GM19455 (cell line): ENCODE data around the gene PHOSPHO1.

Experiments used
- ATAC-seq: cut with Tn5 transposase; IDR thresholded peaks from one replicate; pipeline ENCODE4 v1.9.1; 2021; ENCODE audit not compliant: unreplicated experiment

The PHOSPHO1 gene

DNA sequence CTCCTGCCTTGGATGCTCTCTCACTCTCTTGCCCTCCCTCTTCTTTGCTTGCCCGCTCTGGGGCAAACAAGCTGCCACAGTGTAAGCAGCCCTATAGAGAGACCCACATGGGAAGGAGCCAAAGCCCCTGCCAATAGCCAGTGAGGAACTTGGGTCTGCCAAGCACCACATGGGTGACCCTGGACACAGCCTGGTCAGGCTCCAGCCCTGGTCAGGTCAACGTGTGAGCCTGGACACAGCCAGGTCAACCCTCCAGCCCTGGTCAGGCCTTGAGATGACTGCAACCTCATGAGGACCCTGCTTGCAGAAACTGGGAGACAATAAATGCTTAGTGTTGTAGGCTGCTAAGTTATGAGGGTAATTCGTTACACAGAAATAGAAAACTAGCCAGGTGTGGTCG, 14.3 kb upstream of the PHOSPHO1 start:
- ATAC-seq, result no peak

DNA sequence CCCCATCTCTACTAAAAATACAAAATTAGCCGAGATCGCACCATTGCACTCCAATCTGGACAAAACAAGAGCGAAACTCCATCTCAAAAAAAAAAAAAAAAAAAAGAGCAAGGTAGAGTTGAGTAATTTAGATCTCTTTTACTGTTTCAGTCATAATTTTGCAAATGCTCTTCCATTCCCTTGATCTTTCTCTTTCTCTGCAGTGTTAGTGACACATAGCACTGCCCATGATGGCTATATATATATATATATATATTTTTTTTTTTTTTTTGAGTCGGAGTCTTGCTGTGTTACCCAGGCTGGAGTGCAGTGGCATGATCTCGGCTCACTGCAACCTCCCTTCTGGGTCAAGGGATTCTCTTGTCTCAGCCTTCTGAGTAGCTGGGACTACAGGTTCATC, 12.2 kb upstream of the PHOSPHO1 start:
- no peak for ATAC-seq

DNA sequence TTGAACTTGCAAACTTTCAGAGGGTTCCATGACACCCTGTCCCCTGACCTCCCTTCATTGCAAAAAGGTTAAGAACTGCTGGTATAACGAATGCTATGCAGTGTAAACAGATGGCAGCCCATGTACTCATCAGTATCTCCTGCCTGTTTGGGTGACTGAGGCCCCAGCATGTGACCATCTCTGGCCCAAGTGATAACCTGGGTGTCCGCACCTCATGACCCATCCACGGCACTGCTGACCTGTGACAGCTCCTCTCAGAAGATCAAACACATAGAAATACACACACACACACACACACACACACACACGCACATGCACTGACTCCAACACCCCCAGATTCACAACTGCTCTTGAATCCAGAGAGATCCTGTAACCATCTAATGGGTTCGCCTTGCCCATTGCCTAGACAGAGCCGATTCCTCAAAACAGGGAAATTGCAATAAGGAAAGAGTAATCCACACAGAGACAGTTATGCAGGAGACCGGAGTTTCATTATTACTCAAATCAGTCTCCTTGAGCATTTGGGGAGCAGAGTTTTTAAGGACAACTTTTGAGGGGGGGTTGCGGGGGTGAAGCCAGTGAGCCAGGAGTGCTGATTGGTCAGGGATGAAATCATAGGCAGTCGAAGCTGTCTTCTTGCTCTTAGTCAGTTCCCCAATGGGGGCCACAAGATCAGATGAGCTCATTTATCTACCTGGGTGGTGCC, 11.3 kb upstream of the PHOSPHO1 start:
- no peak for ATAC-seq

DNA sequence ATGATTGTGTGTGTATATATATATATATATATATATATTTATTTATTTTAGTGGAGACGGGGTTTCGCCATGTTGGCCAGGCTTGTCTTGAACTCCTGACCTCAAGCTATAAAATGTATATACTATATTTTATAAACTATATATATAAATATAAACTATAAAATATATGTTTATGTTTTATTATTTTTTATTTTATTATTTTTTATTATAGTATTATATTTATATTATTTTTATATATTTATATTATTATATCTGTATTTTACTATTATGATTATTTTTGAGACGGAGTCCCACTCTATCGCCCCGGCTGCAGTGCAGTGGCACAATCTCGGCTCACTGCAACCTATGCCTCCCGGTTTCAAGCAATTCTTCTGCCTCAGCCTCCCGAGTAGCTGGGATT, 10.5 kb upstream of the PHOSPHO1 start:
- ATAC-seq, result no peak

DNA sequence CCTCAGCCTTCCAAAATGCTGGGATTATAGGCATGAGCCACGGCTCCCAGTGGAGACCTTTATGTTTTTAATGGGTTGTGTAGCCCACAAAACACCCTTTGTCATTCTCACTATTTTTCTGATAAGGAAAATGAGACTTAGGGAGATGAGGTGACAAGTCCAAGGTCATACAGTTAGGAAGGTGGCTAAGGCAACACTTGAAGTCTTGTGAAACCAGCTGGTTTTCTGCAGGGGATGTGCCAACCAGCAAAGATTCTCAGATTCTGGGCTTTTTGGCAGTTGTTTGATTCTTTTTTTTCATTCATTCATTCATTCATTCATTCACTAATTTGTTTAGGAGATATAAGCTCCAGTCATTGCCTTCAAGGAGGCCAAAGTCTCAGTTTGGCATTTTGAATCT, 10.0 kb upstream of the PHOSPHO1 start:
- ATAC-seq, result no peak

DNA sequence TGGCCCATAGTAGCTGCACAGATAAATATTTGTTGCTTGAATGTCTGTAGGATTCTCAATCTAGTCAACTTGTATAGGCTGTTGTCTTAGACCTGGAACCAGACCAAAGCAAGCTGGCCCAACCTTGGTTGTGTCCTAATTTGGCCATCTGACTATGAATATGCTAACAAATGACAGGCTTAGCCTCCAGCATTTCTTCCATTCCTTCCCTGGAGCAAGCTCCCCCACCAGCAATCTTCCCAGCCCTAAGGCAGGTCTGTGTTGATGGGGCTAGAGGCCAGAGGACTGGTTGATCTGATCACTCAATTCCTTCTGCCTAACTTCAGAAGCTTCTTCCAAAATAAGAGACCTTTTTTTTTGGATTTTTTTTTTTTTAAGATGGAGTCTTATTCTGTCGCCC, 9.4 kb upstream of the PHOSPHO1 start:
- ATAC-seq, result no peak

DNA sequence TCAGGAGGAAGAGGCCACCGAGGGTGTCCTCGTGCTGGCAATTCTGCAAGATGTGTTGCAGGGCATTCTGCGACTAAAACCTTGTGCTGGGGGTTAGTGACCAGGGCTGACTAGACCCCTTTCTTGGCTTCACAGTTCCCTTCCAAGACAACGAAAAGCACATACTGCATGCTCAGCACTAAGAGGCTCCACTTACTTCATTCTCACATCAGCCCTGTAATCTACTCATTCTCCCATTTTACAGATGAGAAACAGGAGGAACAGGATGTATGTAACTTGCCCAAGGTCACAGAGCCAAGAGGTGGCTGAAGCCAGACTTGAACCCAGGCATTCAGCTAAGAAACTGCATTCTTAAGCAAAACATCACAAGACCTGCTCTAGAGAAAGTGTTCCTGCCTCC, 5.3 kb upstream of the PHOSPHO1 start:
- ATAC-seq, result no peak

DNA sequence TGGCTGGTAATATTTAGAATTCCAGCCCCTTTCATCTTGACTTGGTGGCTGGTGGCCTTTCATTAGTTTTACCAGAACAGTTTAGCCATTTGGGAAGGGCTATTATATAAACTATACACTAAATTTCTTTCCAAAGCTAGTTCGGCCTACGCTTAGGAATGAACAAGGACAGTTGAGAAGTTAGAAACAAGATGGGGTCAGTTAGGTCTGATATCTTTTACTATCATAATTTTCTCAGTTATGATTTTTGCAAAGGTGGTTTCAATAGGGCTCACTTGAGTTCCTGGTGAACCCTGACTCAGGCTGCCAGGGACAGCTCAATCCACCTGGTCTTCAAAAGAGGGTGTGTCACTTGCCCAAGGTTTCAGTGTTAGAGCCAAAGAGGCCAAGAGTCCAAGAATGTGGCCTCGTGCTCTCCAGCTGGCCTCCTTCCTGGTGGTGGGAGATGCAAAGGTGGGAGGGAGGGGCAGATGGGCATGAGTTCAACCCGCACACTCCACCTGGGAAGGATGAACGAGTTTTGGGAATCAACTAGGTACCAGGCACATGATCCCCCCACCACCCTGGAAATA, 4.0 kb upstream of the PHOSPHO1 start:
- no peak for ATAC-seq

DNA sequence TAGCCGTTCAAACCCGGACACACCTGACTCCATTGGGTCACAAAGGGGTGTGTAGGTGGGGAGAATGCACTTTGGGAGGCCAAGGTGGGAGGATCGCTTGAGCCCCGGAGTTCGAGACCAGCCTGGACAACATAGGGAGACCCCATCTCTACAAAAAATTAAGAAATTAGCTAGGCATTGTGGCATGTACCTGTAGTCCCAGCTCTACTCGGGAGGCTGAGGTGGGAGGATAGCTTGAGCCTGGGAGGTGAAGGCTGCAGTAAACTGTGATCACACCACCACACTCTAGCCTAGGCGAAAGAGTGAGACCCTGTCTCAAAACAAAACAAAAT, 942 bp upstream of the PHOSPHO1 start:
- ATAC-seq, result no peak

DNA sequence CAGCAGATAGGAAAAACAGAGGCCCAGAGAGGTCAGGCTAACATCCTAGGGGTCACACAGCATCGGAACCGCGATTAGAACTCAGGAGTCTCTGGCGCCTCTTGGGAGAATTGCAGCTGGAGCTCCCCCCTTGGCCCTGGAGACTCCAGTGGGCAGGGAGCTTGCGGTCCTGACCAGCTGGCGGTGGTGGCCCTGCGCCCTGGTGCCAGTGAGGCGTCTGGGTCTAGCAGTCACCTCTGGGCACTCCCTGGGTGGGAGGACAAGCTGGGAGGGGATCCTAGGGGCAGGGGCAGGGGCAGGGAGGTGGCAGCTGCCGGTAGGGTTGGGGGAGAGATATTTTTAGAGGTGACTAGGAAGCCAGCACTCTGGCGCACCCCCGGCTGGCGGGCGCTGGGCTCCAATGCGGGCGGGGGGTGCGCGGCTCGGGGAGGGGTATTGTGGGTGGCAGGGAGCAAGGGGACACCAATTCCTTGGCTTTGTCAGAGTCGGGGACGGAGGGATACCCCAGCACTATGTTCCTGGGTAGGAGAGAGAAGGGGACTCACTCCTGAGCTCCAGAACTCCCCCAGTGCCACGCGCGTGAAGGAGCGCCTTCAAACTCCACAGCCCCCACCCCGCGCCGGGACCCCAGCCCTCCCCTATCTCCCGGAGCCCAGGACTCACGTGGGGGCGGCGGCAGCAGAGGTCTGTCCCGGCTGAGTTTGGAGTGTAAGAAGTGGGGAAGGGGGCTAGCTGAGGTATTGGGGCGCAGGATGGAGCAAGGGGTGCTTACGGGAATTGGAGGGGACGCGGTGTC, 584 bp downstream of the PHOSPHO1 start:
- ATAC-seq, result no peak

DNA sequence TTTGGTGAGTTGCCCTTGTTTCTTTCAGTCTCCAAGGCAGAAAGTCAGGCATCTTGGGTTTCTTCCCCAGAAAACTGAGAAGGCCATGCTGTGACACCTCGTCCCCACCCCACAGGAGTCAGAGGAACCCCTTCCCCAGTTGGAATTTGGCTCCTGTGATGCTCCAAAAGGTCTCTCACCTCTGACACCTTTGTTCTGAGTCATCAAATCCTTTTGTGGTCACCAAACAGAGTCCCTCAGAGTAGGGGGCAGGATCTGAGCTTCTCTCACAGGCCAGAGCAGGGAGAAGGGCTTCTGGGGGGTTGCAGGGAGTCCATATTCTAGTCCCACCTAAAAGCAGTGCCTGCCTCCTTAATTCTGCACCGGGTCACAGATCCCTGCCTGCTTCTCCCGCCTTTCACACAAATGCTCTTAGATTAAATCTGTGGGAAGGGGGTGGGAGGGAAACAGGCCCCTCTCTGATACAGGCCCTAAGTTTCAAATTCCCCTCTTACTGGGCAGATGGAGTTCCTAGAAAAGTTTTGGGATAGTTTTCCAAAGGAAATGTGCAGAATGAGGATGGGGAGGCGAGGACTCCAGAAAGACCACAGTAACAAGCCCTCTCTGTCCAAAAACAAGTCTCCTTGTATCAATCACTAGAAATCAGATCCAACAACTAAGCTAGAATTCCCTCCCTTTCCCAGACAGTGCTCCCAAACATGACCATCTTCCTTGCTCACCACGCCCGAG, 1.3 kb downstream of the PHOSPHO1 start:
- no peak for ATAC-seq

DNA sequence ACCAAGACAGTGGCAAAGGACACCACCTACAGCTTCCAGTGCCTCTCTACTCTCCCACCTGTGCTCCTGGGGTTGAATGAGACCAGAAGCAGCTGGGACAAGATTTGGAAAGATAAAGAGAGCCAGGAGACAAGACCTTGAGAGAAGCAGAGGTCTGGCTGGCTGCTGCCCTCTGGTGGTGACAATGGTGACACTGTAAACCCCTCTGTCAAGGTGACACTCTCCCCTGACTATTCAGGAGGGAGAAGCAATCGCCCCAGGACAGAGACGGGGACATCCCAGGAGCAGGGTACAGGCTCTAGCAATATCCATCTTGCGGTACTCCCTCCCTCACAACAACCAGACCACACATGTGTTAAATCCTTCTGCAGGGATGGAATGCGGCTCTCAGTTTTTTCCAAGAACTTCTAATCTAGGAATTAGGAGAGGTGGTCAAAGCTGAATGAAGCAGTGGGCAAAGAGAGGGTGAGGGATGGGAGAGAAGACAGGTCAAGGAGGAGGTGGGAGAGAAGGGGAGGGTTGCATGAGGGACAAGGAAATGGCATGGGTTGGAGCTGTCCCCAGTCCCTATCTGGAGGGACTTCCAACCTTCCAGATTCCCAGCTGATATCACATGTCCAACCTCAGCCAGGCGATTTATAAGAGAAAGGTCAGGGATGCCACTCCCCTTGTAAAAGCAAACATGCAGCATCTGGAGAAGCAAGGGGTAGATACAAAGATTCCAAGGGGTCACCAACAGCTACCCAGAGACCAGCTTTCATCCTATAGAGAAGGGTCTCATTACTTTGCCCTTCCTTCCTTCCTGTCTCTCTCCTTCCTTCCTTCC, 2.9 kb downstream of the PHOSPHO1 start:
- ATAC-seq, result no peak

DNA sequence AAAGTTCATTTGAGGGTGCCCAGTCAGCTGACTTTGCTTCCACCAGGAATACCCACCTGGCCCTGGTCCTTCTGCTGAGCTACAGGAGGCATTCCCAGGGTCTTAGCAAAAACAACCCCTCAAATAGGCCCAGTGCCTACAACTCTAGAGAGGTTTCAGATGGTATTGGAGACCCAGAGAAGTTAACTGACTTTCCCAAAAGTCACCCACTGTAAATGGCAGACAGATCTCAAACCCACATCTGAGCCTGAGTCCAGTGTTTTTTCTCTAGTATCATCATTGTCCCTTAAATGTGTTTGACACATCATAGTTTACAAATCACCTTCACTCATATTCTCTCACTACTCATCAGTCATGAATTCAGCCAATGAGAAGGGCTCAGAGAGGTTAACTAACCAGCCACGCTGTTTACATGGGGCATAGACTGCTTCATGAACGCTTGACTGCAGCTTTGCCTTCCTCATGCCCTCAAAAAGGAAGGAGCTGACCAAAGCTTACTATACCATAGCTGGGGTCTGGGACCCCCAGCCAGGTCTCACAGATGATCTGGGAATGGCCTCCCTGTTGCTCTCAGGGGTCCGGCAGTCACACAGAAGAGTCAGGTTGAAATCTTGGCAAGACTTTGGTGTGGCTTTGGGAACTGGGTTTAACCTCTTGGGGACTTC, 3.7 kb downstream of the PHOSPHO1 start:
- ATAC-seq, result no peak

DNA sequence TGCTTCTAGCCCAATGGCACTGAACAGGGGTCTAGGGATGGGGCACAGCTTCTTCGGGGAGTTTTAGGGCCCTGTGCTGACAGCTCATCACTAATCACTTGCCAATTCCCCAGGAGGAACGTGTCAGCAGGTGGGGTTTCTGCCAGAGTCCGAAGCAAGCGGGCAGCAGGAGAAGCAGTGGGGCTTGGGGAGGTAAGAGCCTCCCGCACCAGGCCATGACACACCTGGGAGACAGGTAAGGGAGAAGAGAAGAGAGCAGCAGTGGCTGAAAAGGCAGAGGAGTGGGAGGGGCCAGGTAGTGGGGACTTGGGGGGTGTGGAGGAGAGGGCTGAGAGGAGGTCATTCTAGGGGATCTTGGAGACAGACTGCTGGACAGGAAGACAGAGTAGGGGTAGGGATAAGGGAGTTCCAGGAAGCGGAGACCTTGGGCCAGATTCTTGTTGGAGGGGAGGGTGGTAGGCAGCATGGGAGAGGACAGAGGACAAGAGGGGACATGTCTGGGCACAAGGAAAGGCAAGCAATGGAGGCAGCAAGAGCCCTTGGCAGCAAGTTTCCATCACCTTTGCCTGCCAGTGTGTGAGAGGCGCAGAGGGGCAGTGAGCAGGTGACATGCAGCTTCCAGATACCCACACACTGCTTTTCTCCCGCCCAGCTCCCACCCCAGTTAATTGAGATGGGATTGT, 4.9 kb downstream of the PHOSPHO1 start:
- no peak for ATAC-seq

DNA sequence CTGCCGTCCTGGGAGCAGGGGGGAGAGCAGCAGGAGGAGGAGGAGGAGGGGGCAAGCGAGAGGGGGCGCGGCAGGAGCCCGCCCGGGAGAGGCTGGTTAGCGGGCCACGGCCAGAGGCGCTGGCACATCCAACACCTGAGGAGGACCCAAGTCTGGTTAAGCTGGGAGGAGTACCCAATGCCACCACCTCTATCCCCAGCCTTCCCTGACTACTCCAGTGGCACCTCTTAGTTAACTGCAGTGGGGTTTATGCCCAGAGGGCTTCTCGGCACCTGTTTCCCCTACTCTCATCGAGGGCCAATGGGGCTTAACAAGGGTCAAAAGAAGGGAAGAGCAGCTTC, 5.6 kb downstream of the PHOSPHO1 start:
- ATAC-seq, result no peak

DNA sequence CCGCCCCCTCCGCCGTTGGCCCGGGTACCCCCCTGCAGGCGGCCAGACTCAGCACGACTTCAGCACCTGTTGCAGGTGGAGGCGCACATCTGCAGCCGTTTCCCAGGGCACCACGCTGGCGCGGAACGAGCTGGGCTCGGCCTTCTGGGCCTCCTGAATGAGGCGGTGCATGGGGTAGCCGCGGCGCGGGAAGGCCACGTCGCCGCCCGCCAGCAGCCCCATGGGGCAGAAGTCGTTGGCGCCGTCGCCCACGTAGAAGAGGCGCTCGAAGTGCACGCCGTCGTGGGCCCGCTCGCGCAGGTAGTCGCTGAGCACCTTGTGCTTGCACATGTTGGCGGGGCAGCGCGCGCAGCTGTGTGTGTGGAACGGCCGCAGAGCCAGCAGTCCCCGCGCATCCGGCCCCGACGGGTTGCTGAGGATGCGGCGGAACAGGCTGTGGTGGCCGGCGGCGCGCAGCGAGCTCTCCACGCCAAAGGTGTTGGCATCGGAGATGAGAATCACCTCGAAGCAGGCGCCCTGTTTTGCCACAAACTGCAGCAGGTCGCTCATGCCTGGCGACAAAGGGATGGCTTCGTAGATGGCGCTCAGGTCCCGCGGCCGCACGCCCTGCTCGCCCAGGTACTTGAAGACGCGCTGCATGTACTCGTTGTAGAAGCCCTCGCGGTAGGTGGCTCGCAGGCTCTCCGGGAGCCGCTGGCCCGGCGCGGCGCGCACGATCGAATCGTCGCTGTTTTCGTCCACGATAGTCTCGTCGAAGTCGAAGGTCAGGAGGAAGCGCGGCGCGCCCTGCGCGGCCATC, 6.2 kb downstream of the PHOSPHO1 start:
- no peak for ATAC-seq

DNA sequence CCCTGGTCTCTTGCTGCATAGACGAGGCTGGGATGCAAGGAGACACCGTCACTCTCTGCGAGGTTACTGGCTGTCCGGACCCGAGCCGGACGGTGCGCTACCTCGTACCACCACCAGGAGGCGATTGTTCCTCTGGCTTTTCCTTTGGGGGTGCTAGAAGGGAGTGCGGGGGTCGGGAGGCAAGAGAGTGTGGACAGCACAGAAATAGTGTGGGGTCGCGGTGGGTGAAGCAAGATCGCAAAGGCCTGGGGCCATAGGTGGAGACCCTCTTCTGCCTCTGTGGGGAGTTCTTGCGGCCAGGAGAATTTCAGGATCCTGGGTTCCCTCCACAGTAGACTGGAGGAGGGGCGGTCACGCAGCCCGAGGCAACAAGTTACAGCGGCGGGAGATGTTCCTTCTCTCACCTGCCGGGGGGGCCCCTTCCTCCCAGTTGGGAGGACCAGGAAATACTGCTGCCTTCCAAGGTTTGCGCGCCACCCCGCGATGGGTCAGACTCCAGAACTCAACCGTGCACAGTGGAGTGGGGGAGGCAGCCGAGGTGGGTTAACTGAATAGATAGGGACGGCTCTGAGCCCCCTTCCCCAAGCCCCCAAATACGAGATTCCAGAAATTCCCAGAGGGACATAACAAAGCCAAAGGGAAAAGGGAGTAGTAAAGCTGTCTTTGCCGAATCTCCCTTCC, 6.9 kb downstream of the PHOSPHO1 start:
- ATAC-seq, result no peak

DNA sequence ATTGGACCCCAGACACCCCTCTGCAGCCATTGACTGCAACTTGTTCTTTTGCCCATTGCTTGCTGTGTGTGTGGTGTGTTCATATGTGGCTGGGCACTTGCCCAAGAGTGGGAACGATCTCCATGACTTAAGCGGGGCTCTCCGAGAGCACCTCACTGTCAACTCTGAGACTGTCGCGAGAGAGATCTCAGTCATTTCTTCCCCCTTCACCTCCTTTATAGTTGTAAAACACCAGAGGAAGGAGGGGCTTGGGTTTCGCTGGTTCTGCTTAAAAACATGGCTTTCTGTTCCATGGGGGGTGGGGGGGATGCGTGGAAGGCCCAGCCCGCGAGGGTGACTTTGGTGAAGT, 7.4 kb downstream of the PHOSPHO1 start:
- no peak for ATAC-seq

DNA sequence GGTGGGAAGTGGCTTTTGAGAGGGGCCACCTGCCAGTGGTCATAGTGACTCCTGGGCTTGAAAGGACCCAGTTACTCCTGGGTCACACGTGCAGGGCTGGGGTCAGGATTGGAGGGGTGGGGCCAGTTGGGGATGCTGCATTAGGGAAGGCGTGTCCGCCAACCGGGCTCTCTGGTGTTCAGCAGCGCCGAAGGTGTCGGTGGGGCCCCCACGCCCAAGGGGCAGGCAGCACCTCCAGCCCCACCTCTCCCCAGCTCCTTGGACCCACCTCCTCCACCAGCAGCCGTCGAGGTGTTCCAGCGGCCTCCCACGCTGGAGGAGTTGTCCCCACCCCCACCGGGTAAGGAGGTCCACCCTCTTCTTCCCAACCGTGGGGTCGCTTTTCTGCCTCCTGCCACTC, 10.6 kb downstream of the PHOSPHO1 start:
- no peak for ATAC-seq
